ENCODE results near the gene ZNF567.
"Not testable (repeated sequence)": the region's sequence is repeated elsewhere in the genome, so short reads cannot be mapped to it uniquely, and the experiment has no call there.

The ZNF567 gene

DNA sequence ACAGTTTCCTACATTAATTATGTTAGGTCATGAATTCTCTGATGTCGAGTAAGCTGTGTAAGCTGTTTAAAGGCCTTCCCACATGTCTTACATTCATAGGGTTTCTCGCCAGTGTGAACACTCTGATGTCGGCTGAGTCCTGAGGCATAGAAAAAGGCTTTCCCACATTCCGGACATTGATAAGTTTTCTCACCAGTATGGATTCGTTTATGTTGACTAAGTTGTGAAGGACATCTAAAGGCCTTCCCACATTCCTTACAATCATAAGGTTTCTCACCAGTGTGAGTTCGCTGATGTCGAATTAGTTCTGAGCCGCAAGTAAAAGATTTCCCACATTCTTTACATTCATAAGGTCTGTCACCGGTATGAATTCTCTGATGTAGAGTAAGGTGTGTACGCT lies 60.3 kb downstream of the ZNF567 start:
- TF ChIP-seq EZH2phosphoT487 (IDR thresholded peaks at IDR 0.05; ENCODE audit: borderline replicate concordance, low read length), result no peak
- TF ChIP-seq, protein P1, sequence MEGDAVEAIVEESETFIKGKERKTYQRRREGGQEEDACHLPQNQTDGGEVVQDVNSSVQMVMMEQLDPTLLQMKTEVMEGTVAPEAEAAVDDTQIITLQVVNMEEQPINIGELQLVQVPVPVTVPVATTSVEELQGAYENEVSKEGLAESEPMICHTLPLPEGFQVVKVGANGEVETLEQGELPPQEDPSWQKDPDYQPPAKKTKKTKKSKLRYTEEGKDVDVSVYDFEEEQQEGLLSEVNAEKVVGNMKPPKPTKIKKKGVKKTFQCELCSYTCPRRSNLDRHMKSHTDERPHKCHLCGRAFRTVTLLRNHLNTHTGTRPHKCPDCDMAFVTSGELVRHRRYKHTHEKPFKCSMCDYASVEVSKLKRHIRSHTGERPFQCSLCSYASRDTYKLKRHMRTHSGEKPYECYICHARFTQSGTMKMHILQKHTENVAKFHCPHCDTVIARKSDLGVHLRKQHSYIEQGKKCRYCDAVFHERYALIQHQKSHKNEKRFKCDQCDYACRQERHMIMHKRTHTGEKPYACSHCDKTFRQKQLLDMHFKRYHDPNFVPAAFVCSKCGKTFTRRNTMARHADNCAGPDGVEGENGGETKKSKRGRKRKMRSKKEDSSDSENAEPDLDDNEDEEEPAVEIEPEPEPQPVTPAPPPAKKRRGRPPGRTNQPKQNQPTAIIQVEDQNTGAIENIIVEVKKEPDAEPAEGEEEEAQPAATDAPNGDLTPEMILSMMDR (IDR thresholded peaks at IDR 0.05; ENCODE audit: low read depth, low read length, poor library complexity, severe bottlenecking), result no peak
- H3K27ac ChIP-seq (ENCODE audit: low read depth, low read length), result no peak overlapping the region
- no peaks in the 10 kb centered on the region for H3K27me3 ChIP-seq (ENCODE audit: control insufficient read depth, low read length)
- H3K36me3 ChIP-seq (ENCODE audit: control insufficient read depth, low read length), result peaks cover 26% of the 10 kb centered on the region
- H3K4me2 ChIP-seq (ENCODE audit: low read length), result no peak overlapping the region
- H3F3A ChIP-seq (ENCODE audit: control insufficient read depth, insufficient read depth), result no peaks in the 10 kb centered on the region
- no peak overlapping the region for H3K4me3 ChIP-seq (ENCODE audit: low read length)
- no peaks in the 10 kb centered on the region for H3K9me2 ChIP-seq (replicated peaks; ENCODE audit: control insufficient read depth, low read length)
- H3K79me2 ChIP-seq (ENCODE audit: control insufficient read depth, low read length), result no peaks in the 10 kb centered on the region
- H3K9me3 ChIP-seq (ENCODE audit: control insufficient read depth, insufficient read depth, low read length), result peaks cover 43% of the 10 kb centered on the region
- no peaks in the 10 kb centered on the region for H4K20me1 ChIP-seq (ENCODE audit: control insufficient read depth, insufficient read depth, low read depth, low read length)
- H3K4me1 ChIP-seq (ENCODE audit: control insufficient read depth, low read length), result no peaks in the 10 kb centered on the region

DNA sequence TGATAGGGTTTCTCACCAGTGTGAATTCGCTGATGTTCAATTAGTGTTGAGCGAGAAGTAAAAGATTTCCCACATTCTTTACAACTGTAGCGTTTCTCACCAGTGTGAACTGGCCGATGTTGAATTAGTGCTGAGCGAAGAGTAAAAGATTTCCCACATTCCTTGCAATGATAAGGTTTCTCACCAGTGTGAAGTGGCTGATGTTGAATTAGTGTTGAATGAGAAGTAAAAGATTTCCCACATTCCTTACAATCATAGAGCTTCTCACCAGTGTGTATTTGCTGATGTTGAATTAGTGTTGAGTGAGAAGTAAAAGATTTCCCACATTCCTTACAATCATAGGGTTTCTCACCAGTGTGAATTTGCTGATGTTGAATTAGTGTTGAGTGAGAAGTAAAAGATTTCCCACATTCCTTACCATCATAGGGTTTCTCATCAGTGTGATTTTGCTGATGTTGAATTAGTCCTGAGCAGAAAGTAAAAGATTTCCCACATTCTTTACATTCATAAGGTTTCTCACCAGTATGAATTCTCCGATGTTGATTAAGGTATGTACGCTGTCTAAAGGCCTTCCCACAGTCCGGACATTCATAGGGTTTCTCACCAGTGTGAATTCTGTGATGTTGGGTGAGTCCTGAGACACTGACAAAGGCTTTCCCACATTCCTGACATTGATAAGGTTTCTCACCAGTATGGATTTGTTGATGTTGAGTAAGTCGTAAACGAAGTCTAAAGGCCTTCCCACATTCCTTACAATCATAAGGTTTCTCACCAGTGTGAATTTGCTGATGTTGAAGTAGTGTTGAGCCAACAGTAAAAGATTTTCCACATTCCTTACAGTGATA lies 61.2 kb downstream of the ZNF567 start:
- peaks cover 45% of the 10 kb centered on the region for H3K9me3 ChIP-seq (ENCODE audit: control insufficient read depth, insufficient read depth, low read length)
- no peaks in the 10 kb centered on the region for H3K4me1 ChIP-seq (ENCODE audit: control insufficient read depth, low read length)
- H3K36me3 ChIP-seq (ENCODE audit: control insufficient read depth, low read length), result peaks cover 26% of the 10 kb centered on the region
- TF ChIP-seq, protein P1 (IDR thresholded peaks at IDR 0.05; ENCODE audit: low read depth, low read length, poor library complexity, severe bottlenecking), result no peak
- TF ChIP-seq EZH2phosphoT487 (IDR thresholded peaks at IDR 0.05; ENCODE audit: borderline replicate concordance, low read length), result no peak
- no peaks in the 10 kb centered on the region for H4K20me1 ChIP-seq (ENCODE audit: control insufficient read depth, insufficient read depth, low read depth, low read length)
- H3K4me2 ChIP-seq (ENCODE audit: low read length), result no peak overlapping the region
- H3K4me3 ChIP-seq (ENCODE audit: low read length), result no peak overlapping the region
- H3F3A ChIP-seq (ENCODE audit: control insufficient read depth, insufficient read depth), result no peaks in the 10 kb centered on the region
- H3K9me2 ChIP-seq (replicated peaks; ENCODE audit: control insufficient read depth, low read length), result no peaks in the 10 kb centered on the region
- no peaks in the 10 kb centered on the region for H3K79me2 ChIP-seq (ENCODE audit: control insufficient read depth, low read length)
- no peak overlapping the region for H3K27ac ChIP-seq (ENCODE audit: low read depth, low read length)
- no peaks in the 10 kb centered on the region for H3K27me3 ChIP-seq (ENCODE audit: control insufficient read depth, low read length)

DNA sequence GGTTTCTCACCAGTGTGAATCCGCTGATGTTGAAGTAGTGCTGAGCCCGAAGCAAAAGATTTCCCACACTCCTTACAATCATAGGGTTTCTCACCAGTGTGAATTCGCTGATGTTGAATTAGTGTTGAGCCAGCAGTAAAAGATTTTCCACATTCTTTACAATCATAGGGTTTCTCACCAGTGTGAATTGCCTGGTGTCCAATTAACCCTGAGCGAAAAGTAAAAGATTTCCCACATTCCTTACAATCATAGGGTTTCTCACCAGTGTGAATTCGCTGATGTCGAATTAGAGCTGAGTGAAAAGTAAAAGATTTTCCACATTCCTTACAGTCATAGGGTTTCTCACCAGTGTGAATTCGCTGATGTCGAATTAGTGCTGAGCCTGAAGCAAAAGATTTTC lies 62.2 kb downstream of the ZNF567 start:
- H4K20me1 ChIP-seq (ENCODE audit: control insufficient read depth, insufficient read depth, low read depth, low read length); H3K27ac ChIP-seq (ENCODE audit: low read depth, low read length); H3K79me2 ChIP-seq (ENCODE audit: control insufficient read depth, low read length); H3K4me3 ChIP-seq (ENCODE audit: low read length); H3K4me2 ChIP-seq (ENCODE audit: low read length); H3K9me2 ChIP-seq (replicated peaks; ENCODE audit: control insufficient read depth, low read length); H3K4me1 ChIP-seq (ENCODE audit: control insufficient read depth, low read length); H3K27me3 ChIP-seq (ENCODE audit: control insufficient read depth, low read length); H3F3A ChIP-seq (ENCODE audit: control insufficient read depth, insufficient read depth): not testable (repeated sequence)
- H3K9me3 ChIP-seq (ENCODE audit: control insufficient read depth, insufficient read depth, low read length), result peaks cover 45% of the 10 kb centered on the region
- peaks cover 26% of the 10 kb centered on the region for H3K36me3 ChIP-seq (ENCODE audit: control insufficient read depth, low read length)

DNA sequence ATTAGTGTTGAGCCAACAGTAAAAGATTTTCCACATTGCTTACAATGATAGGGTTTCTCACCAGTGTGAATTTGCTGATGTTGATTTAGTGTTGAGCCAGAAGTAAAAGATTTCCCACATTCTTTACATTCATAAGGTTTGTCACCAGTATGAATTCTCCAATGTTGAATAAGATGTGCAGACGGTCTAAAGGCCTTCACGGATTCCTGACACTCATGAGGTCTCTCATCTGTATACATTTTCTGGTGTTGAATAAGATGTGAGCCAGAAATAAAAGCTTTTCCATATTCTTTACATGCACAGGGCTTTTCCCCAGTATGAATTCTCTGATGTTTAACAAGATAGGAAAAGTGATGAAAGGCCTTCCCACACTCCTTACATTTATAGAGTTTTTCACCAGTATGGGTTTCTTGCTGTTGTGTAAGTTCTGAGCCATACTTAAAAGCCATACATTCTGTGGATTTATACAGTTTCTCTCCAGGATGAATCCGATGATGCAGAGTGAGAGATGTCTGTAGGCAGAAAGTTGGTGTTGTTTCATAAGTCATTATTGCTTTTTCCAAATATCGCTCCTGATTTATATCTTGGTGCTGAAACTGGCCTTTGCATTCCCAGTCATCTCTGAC lies 62.8 kb downstream of the ZNF567 start:
- H3K9me2 ChIP-seq (replicated peaks; ENCODE audit: control insufficient read depth, low read length), result no peaks in the 10 kb centered on the region
- H3K4me3 ChIP-seq (ENCODE audit: low read length), result no peak overlapping the region
- peaks cover 47% of the 10 kb centered on the region for H3K9me3 ChIP-seq (ENCODE audit: control insufficient read depth, insufficient read depth, low read length)
- H3K79me2 ChIP-seq (ENCODE audit: control insufficient read depth, low read length), result no peaks in the 10 kb centered on the region
- H3K4me2 ChIP-seq (ENCODE audit: low read length), result no peak overlapping the region
- no peaks in the 10 kb centered on the region for H3K4me1 ChIP-seq (ENCODE audit: control insufficient read depth, low read length)
- no peaks in the 10 kb centered on the region for H3K27me3 ChIP-seq (ENCODE audit: control insufficient read depth, low read length)
- H3K27ac ChIP-seq (ENCODE audit: low read depth, low read length), result no peak overlapping the region
- peaks cover 26% of the 10 kb centered on the region for H3K36me3 ChIP-seq (ENCODE audit: control insufficient read depth, low read length)
- TF ChIP-seq, protein P1 (IDR thresholded peaks at IDR 0.05; ENCODE audit: low read depth, low read length, poor library complexity, severe bottlenecking), result no peak
- TF ChIP-seq EZH2phosphoT487 (IDR thresholded peaks at IDR 0.05; ENCODE audit: borderline replicate concordance, low read length), result no peak
- no peaks in the 10 kb centered on the region for H3F3A ChIP-seq (ENCODE audit: control insufficient read depth, insufficient read depth)
- H4K20me1 ChIP-seq (ENCODE audit: control insufficient read depth, insufficient read depth, low read depth, low read length), result no peaks in the 10 kb centered on the region

Measured in DOHH2 (cell line).